Neural progenitor cell (in vitro differentiated cells): Measurements from ENCODE around the gene POU6F2. TPM values are rescaled to one million over a fixed set of nuclear protein-coding genes. Genes with fewer than 3 reads are reported as not detected.

Experiments
- DNase-seq: peaks from one replicate; pipeline ENCODE4 v3.0.0-alpha.2; 2016; ENCODE audit warnings: low spot score
- H2AFZ ChIP-seq: fragments of 200-600 bp; sonication (generic); replicated peaks from 2 replicates; pipeline ENCODE4 v1.6.1; 2016; ENCODE audit warnings: antibody characterized with exemption
- H3F3A ChIP-seq: fragments of 200-600 bp; sonication (generic); 2 replicates; pipeline ENCODE4 v1.6.1; 2016; ENCODE audit warnings: antibody characterized with exemption, low read depth
- H3K27ac ChIP-seq: fragments of 200-600 bp; sonication (generic); 2 replicates; pipeline ENCODE4 v1.5.1; 2016; ENCODE audit warnings: mild to moderate bottlenecking
- H3K27me3 ChIP-seq: fragments of 200-600 bp; sonication (generic); 2 replicates; pipeline ENCODE4 v1.6.1; 2016; ENCODE audit warnings: mild to moderate bottlenecking, moderate library complexity
- H3K36me3 ChIP-seq: fragments of 200-600 bp; sonication (generic); 2 replicates; pipeline ENCODE4 v1.5.1; 2016
- H3K4me1 ChIP-seq: fragments of 200-600 bp; sonication (generic); 2 replicates; pipeline ENCODE4 v1.6.1; 2016; ENCODE audit warnings: mixed run types
- H3K4me2 ChIP-seq: fragments of 200-600 bp; sonication (generic); 2 replicates; pipeline ENCODE4 v1.6.1; 2016
- H3K4me3 ChIP-seq: fragments of 200-600 bp; sonication (generic); 2 replicates; pipeline ENCODE4 v1.5.1; 2016
- H3K79me2 ChIP-seq: fragments of 200-600 bp; sonication (generic); 2 replicates; pipeline ENCODE4 v1.6.1; 2016; ENCODE audit warnings: low read depth
- H3K9ac ChIP-seq: fragments of 200-600 bp; sonication (generic); 2 replicates; pipeline ENCODE4 v1.6.1; 2016
- H3K9me3 ChIP-seq: fragments of 200-600 bp; sonication (generic); 2 replicates; pipeline ENCODE4 v1.5.1; 2016; ENCODE audit warnings: low read depth
- H4K20me1 ChIP-seq: fragments of 200-600 bp; sonication (generic); 2 replicates; pipeline ENCODE4 v1.6.1; 2016; ENCODE audit warnings: low read depth
- H3K27ac Mint-ChIP-seq: 3 replicates; pipeline ENCODE4 v1.8.0; 2021; ENCODE audit warnings: mixed read lengths
- H3K27me3 Mint-ChIP-seq: 2 replicates; pipeline ENCODE4 v1.8.0; 2022; ENCODE audit warnings: low read depth, mild to moderate bottlenecking, inconsistent platforms, moderate library complexity, mixed read lengths; ENCODE audit not compliant: insufficient read depth
- H3K36me3 Mint-ChIP-seq: 3 replicates; pipeline ENCODE4 v1.8.0; 2021; ENCODE audit warnings: mixed read lengths
- H3K4me1 Mint-ChIP-seq: 3 replicates; pipeline ENCODE4 v1.8.0; 2021; ENCODE audit warnings: mixed read lengths
- H3K4me3 Mint-ChIP-seq: 3 replicates; pipeline ENCODE4 v1.8.0; 2021; ENCODE audit warnings: mild to moderate bottlenecking, moderate library complexity, mixed read lengths
- H3K9me3 Mint-ChIP-seq: 3 replicates; pipeline ENCODE4 v1.8.0; 2020; ENCODE audit warnings: mixed read lengths
- EZH2 ChIP-seq: fragments of 200-600 bp; sonication (generic); IDR thresholded peaks from 2 replicates; pipeline ENCODE4 v1.6.1; 2017; ENCODE audit warnings: antibody characterized with exemption, mild to moderate bottlenecking, moderate library complexity
- EZH2phosphoT487 ChIP-seq: fragments of 200-600 bp; sonication (generic); IDR thresholded peaks from 2 replicates; pipeline ENCODE4 v1.6.1; 2017; ENCODE audit warnings: antibody characterized with exemption
- total RNA-seq: library from RNA; depleted of rRNA; stranded (reverse); fragments of >200 nt; gene quantifications from 2 replicates; pipeline ENCODE4 v1.2.3, GENCODE V29; 2015; ENCODE audit warnings: low replicate concordance
- TF ChIP-seq, protein P1 (sequence below): fragments of 200-600 bp; sonication (generic); IDR thresholded peaks from 2 replicates; pipeline ENCODE4 v1.5.1; 2017; ENCODE audit warnings: antibody characterized with exemption, mild to moderate bottlenecking

Gene POU6F2
- total RNA-seq, 1 donor from 2014 or later, result 3.4 TPM

DNA sequence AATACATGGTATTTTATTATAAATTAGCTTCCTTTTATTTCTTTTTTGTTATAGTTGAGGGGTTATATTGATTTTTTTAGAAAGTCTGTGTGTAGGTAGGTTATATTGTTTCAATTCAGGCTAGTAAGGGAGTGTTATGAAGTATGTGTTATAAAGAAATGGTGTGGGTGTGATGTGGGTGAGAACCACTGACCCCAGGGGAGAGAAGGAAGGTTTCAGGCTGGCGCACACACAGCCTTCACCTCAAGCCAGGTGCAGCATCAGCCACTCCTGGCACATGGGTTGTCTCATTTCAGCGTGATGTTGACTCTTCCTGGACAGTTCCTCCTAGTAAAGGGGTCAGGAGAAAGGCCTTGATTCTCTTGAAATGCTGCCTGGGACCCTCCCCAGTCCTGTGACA is 291.3 kb downstream of the POU6F2 start:
- Histone ChIP-seq H3K36me3 (no peaks in the 10 kb centered on the region), H3K4me1 (peaks cover 28% of the 10 kb centered on the region), H3K79me2 (no peaks in the 10 kb centered on the region), H3K4me2 (no peak overlapping the region), H3K9me3 (no peaks in the 10 kb centered on the region), H3F3A (no peaks in the 10 kb centered on the region), H3K27me3 (no peaks in the 10 kb centered on the region), H4K20me1 (no peaks in the 10 kb centered on the region), H3K4me3 (no peak overlapping the region), H3K9ac (no peak overlapping the region), H2AFZ (no peak overlapping the region), H3K27ac (no peak overlapping the region)
- TF ChIP-seq EZH2phosphoT487, result no peak
- TF ChIP-seq, protein P1, sequence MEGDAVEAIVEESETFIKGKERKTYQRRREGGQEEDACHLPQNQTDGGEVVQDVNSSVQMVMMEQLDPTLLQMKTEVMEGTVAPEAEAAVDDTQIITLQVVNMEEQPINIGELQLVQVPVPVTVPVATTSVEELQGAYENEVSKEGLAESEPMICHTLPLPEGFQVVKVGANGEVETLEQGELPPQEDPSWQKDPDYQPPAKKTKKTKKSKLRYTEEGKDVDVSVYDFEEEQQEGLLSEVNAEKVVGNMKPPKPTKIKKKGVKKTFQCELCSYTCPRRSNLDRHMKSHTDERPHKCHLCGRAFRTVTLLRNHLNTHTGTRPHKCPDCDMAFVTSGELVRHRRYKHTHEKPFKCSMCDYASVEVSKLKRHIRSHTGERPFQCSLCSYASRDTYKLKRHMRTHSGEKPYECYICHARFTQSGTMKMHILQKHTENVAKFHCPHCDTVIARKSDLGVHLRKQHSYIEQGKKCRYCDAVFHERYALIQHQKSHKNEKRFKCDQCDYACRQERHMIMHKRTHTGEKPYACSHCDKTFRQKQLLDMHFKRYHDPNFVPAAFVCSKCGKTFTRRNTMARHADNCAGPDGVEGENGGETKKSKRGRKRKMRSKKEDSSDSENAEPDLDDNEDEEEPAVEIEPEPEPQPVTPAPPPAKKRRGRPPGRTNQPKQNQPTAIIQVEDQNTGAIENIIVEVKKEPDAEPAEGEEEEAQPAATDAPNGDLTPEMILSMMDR, result no peak
- TF ChIP-seq EZH2, result no peak
- no peak overlapping the region for H3K27ac Mint-ChIP-seq
- no peaks in the 10 kb centered on the region for H3K36me3 Mint-ChIP-seq
- no peaks in the 10 kb centered on the region for H3K9me3 Mint-ChIP-seq
- H3K4me3 Mint-ChIP-seq, result no peak overlapping the region
- peaks cover 5% of the 10 kb centered on the region for H3K27me3 Mint-ChIP-seq
- H3K4me1 Mint-ChIP-seq, result peaks cover 25% of the 10 kb centered on the region
- no peak for DNase-seq

DNA sequence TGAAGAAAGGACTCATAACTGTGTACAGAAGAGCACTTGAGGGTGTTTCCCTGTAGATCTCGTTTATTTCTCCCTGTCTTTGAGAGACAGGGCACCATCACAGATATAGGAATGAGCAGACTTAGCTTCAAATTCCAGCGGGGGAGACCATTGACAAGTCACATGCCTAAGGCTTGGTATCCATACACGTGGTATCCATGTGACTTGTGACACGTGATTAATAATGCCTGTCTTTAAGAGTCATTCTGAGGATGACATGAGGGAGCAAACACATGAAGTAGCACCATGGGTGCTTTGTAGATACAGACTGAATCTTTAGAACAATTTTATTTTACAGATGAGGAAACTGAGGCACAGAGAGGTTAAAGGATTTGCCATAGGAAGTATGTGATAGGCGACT is 292.3 kb downstream of the POU6F2 start:
- H3K9me3 Mint-ChIP-seq, result no peaks in the 10 kb centered on the region
- H3K27me3 ChIP-seq, result no peaks in the 10 kb centered on the region
- H3K4me1 Mint-ChIP-seq, result peaks cover 25% of the 10 kb centered on the region
- H3K9ac ChIP-seq, result no peak overlapping the region
- no peaks in the 10 kb centered on the region for H4K20me1 ChIP-seq
- no peak overlapping the region for H3K27ac ChIP-seq
- no peak overlapping the region for H3K4me3 Mint-ChIP-seq
- peaks cover 5% of the 10 kb centered on the region for H3K27me3 Mint-ChIP-seq
- no peaks in the 10 kb centered on the region for H3F3A ChIP-seq
- no peak overlapping the region for H3K4me3 ChIP-seq
- no peaks in the 10 kb centered on the region for H3K79me2 ChIP-seq
- no peaks in the 10 kb centered on the region for H3K36me3 Mint-ChIP-seq
- no peak for DNase-seq
- H3K4me1 ChIP-seq, result peaks cover 26% of the 10 kb centered on the region
- TF ChIP-seq, protein P1, result no peak
- TF ChIP-seq EZH2phosphoT487, result no peak
- TF ChIP-seq EZH2, result no peak
- no peak overlapping the region for H3K27ac Mint-ChIP-seq
- H3K4me2 ChIP-seq, result no peak overlapping the region
- H2AFZ ChIP-seq, result no peak overlapping the region
- no peaks in the 10 kb centered on the region for H3K36me3 ChIP-seq
- H3K9me3 ChIP-seq, result no peaks in the 10 kb centered on the region

DNA sequence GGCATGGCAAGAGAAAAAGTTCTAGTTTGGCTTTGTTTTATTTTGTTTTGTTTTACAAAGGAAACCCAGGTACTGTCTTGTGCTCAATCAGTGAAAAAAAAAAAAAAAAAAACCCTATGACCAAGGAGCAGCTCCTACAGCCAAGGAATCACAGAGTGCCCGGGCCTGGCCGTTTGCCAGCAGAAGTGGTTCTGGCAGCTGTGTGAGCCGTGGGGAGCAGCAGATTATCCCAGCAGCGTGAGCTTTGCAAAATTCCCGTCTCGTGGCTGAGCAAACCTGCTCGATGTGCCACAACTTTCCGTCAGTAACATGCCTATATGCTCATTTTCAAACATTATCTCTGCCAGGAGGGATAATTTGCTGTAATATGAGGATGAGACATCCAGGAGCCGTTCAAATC is 293.7 kb downstream of the POU6F2 start:
- H3K27ac ChIP-seq, result no peak overlapping the region
- H3K36me3 Mint-ChIP-seq, result no peaks in the 10 kb centered on the region
- no peak overlapping the region for H3K9ac ChIP-seq
- no peak overlapping the region for H3K27ac Mint-ChIP-seq
- H2AFZ ChIP-seq, result peak overlapping the region; percentile 18
- H3K27me3 Mint-ChIP-seq, result peaks cover 5% of the 10 kb centered on the region
- no peaks in the 10 kb centered on the region for H3F3A ChIP-seq
- TF ChIP-seq EZH2 (no peak), EZH2phosphoT487 (no peak)
- TF ChIP-seq, protein P1, result no peak
- DNase-seq, result peak; percentile 40
- H3K9me3 Mint-ChIP-seq, result no peaks in the 10 kb centered on the region
- no peak overlapping the region for H3K4me3 ChIP-seq
- peaks cover 16% of the 10 kb centered on the region for H3K4me1 ChIP-seq
- H3K27me3 ChIP-seq, result no peaks in the 10 kb centered on the region
- H3K4me2 ChIP-seq, result no peak overlapping the region
- no peaks in the 10 kb centered on the region for H3K79me2 ChIP-seq
- no peaks in the 10 kb centered on the region for H3K9me3 ChIP-seq
- H3K4me1 Mint-ChIP-seq, result peaks cover 18% of the 10 kb centered on the region
- H3K4me3 Mint-ChIP-seq, result no peak overlapping the region
- no peaks in the 10 kb centered on the region for H3K36me3 ChIP-seq
- H4K20me1 ChIP-seq, result no peaks in the 10 kb centered on the region

GRCh38 chr7:39272111-39272510 is 294.4 kb downstream of the POU6F2 start:
- H3K4me1 Mint-ChIP-seq, result peaks cover 18% of the 10 kb centered on the region

More at GRCh38 chr7:39272111-39272510, 294.4 kb downstream of the POU6F2 start:
- Histone ChIP-seq H3K4me2 (no peak overlapping the region), H4K20me1 (no peaks in the 10 kb centered on the region), H3K27me3 (no peaks in the 10 kb centered on the region), H3K27ac (no peak overlapping the region), H3F3A (no peaks in the 10 kb centered on the region), H3K4me3 (no peak overlapping the region), H3K9ac (no peak overlapping the region), H2AFZ (no peak overlapping the region), H3K4me1 (peaks cover 16% of the 10 kb centered on the region), H3K36me3 (no peaks in the 10 kb centered on the region), H3K9me3 (no peaks in the 10 kb centered on the region), H3K79me2 (no peaks in the 10 kb centered on the region)
- no peak overlapping the region for H3K4me3 Mint-ChIP-seq
- H3K36me3 Mint-ChIP-seq, result no peaks in the 10 kb centered on the region
- H3K27me3 Mint-ChIP-seq, result peaks cover 5% of the 10 kb centered on the region
- TF ChIP-seq EZH2 (no peak), EZH2phosphoT487 (no peak)
- TF ChIP-seq, protein P1, result no peak
- no peaks in the 10 kb centered on the region for H3K9me3 Mint-ChIP-seq
- no peak overlapping the region for H3K27ac Mint-ChIP-seq
- DNase-seq, result no peak
